Right lobe of liver (tissue), 6 donors: Measurements from ENCODE around the gene KSR2. TPM values are rescaled to one million over a fixed set of nuclear protein-coding genes. Genes with fewer than 3 reads are reported as not detected.

Source experiments
- ATAC-seq, 4 donors: fragments of 200-7000 bp; cut with Tn5 transposase; one replicate each; pipeline ENCODE4 v1.9.1; 2020; ENCODE audit warnings: mild to moderate bottlenecking in 4 of 4, moderate library complexity in 4 of 4
- DNase-seq, 3 donors: peaks; one replicate each; pipeline ENCODE4 v3.0.0-alpha.2; 2020
- H3K27ac ChIP-seq, 3 donors: fragments of 200-600 bp; one replicate each; pipeline ENCODE4 v1.8.0; 2022
- H3K27me3 ChIP-seq, 2 donors: fragments of 200-600 bp; one replicate each; pipeline ENCODE4 v1.8.0; 2022
- H3K36me3 ChIP-seq, 4 donors: fragments of 200-600 bp; sonication (generic) in 1 of 4; one replicate each; pipeline versions ENCODE4 v1.5.1 to v1.8.0; 2017 to 2022; ENCODE audit warnings: control low read depth in 1 of 4
- H3K4me1 ChIP-seq, 4 donors: fragments of 200-600 bp; sonication (generic) in 1 of 4; one replicate each; pipeline versions ENCODE4 v1.5.1 to v1.8.0; 2017 to 2022; ENCODE audit warnings: control low read depth in 1 of 4
- H3K4me3 ChIP-seq, 3 donors: fragments of 200-600 bp; one replicate each; pipeline ENCODE4 v1.8.0; 2022
- H3K9me3 ChIP-seq, 4 donors: fragments of 200-600 bp; sonication (generic) in 1 of 4; one replicate each; pipeline versions ENCODE4 v1.5.1 to v1.8.0; 2017 to 2022; ENCODE audit warnings: control low read depth in 1 of 4
- POLR2A ChIP-seq: fragments of 450-650 bp; IDR thresholded peaks from one replicate; pipeline ENCODE4 v1.6.1; 2017; ENCODE audit warnings: antibody characterized with exemption, mild to moderate bottlenecking
- WGBS: methylation state at CpG from one replicate; pipeline ENCODE4 v1.1.6; 2018; ENCODE audit warnings: low coverage, low lambda C conversion rate; ENCODE audit not compliant: insufficient coverage; ENCODE audit errors: missing lambda C conversion rate; 5-methylcytosine and 5-hydroxymethylcytosine counted together
- intact Hi-C, 2 donors: fragments of 100-400 bp; cut with DNase I; formaldehyde crosslinking; loops; one replicate each; pipeline versions ENCODE4 v1.11.2 to v1.14.1; 2022
- total RNA-seq, 6 experiments: library from RNA; depleted of rRNA in 2 of 6; stranded (reverse); fragments of >200 nt in 2 of 6; fragmentation: NEBNext Ultra II Directional in 3 of 6; extraction: Animal tissue kit (Norgen Biotek cat#: 25700) in 3 of 6; gene quantifications; one replicate each; pipeline versions ENCODE4 v1.1.0 to v1.2.4, GENCODE V29; 2016 to 2023
- TF ChIP-seq, protein P1 (sequence below), 4 donors: fragments of 200-600 bp in 3 of 4; fragments of 450-650 bp in 1 of 4; IDR thresholded peaks; one replicate each; pipeline versions ENCODE4 v1.5.1 to v1.8.0; 2016 to 2022; ENCODE audit warnings: antibody characterized with exemption in 4 of 4, mild to moderate bottlenecking in 2 of 4
- donor health status: DM: no; HTN: yes; CAD: no.
- donor health status: DM: no; HTN: no; CAD: no.
- donor health status: DM: no; HTN: no; CAD: no.
- donor health status: DM: no; HTN: yes; CAD: no.
- donor health status: DM: no; HTN: yes; CAD: no.

KSR2 gene
- total RNA-seq, 6 experiments from 2014 or later, result 0.02 to 0.07 (median 0.02) TPM; not detected in 2

- TF ChIP-seq POLR2A, result no peak
- TF ChIP-seq, protein P1, sequence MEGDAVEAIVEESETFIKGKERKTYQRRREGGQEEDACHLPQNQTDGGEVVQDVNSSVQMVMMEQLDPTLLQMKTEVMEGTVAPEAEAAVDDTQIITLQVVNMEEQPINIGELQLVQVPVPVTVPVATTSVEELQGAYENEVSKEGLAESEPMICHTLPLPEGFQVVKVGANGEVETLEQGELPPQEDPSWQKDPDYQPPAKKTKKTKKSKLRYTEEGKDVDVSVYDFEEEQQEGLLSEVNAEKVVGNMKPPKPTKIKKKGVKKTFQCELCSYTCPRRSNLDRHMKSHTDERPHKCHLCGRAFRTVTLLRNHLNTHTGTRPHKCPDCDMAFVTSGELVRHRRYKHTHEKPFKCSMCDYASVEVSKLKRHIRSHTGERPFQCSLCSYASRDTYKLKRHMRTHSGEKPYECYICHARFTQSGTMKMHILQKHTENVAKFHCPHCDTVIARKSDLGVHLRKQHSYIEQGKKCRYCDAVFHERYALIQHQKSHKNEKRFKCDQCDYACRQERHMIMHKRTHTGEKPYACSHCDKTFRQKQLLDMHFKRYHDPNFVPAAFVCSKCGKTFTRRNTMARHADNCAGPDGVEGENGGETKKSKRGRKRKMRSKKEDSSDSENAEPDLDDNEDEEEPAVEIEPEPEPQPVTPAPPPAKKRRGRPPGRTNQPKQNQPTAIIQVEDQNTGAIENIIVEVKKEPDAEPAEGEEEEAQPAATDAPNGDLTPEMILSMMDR (IDR thresholded peaks at IDR 0.05), result no peak
- no peaks in the 10 kb centered on the region for H3K36me3 ChIP-seq
- H3K27me3 ChIP-seq, result no peaks in the 10 kb centered on the region
- H3K9me3 ChIP-seq, result no peaks in the 10 kb centered on the region
- no peak for DNase-seq
- ATAC-seq, result no peak
- H3K4me1 ChIP-seq, result no peaks in the 10 kb centered on the region
- WGBS, result 41% methylated on average over 7 of the region's 7 CpGs
- intact Hi-C loops, result loop anchor here (5.0 to 10.0 kb wide), 2 partner anchors 217 to 369 kb away; no protein-coding TSS in a partner anchor
- no peak overlapping the region for H3K4me3 ChIP-seq
- H3K27ac ChIP-seq, result no peak overlapping the region
Observed at GRCh38 chr12:117593815-117594400, 374.9 kb downstream of the KSR2 start.

GRCh38 chr12:117592588-117593305 lies 376.0 kb downstream of the KSR2 start:
- 29% methylated on average over 7 of the region's 9 CpGs for WGBS
- no peaks in the 10 kb centered on the region for H3K4me1 ChIP-seq
- intact Hi-C loops, result loop anchor here (5.0 to 10.0 kb wide), 2 partner anchors 215 to 368 kb away; no protein-coding TSS in a partner anchor
- H3K9me3 ChIP-seq, result no peaks in the 10 kb centered on the region
- no peak overlapping the region for H3K4me3 ChIP-seq
- TF ChIP-seq, protein P1 (IDR thresholded peaks at IDR 0.05), result no peak
- no peak for TF ChIP-seq POLR2A
- no peaks in the 10 kb centered on the region for H3K36me3 ChIP-seq
- ATAC-seq (no peak), DNase-seq (no peak)
- no peak overlapping the region for H3K27ac ChIP-seq
- H3K27me3 ChIP-seq, result no peaks in the 10 kb centered on the region

- Histone ChIP-seq H3K27me3 (no peaks in the 10 kb centered on the region), H3K9me3 (no peaks in the 10 kb centered on the region), H3K4me1 (no peaks in the 10 kb centered on the region), H3K36me3 (no peaks in the 10 kb centered on the region), H3K27ac (no peak overlapping the region), H3K4me3 (no peak overlapping the region)
- intact Hi-C loops, result loop anchor here (2.0 to 10.0 kb wide), 3 partner anchors 214 to 366 kb away; no protein-coding TSS in a partner anchor
- WGBS, result 35% methylated on average over 2 of the region's 2 CpGs
- TF ChIP-seq, protein P1 (IDR thresholded peaks at IDR 0.05), result no peak
- TF ChIP-seq POLR2A, result no peak
- ATAC-seq, result no peak
- DNase-seq, result no peak
Observed at GRCh38 chr12:117590999-117591398, 377.8 kb downstream of the KSR2 start.

- intact Hi-C loops, result loop anchor here (2.0 to 10.0 kb wide), 3 partner anchors 213 to 366 kb away; no protein-coding TSS in a partner anchor
- TF ChIP-seq POLR2A, result no peak
- TF ChIP-seq, protein P1 (IDR thresholded peaks at IDR 0.05), result no peak
- H3K36me3 ChIP-seq, result no peaks in the 10 kb centered on the region
- no peaks in the 10 kb centered on the region for H3K27me3 ChIP-seq
- 73% methylated on average over 3 of the region's 3 CpGs for WGBS
- H3K9me3 ChIP-seq, result no peaks in the 10 kb centered on the region
- no peaks in the 10 kb centered on the region for H3K4me1 ChIP-seq
- no peak overlapping the region for H3K4me3 ChIP-seq
- no peak overlapping the region for H3K27ac ChIP-seq
- no peak for DNase-seq
- ATAC-seq, result no peak
Observed at GRCh38 chr12:117590386-117590785, 378.4 kb downstream of the KSR2 start.
